K562 (cell line): Measurements from ENCODE around the gene GEMIN5. TPM values are rescaled to one million over a fixed set of nuclear protein-coding genes. Genes with fewer than 3 reads are reported as not detected.
A peak's percentile ranks its signal among the peaks of the same experiment; 100 is the strongest.

Experiments
- ADNP ChIP-seq: fragments of 200-800 bp; sonication (Bioruptor generic); IDR thresholded peaks from 2 replicates; pipeline ENCODE4 v1.6.1; 2016; ENCODE audit warnings: missing genetic modification characterization, missing compliant biosample characterization
- BDP1 ChIP-seq: IDR thresholded peaks from 3 replicates; pipeline ENCODE4 v1.6.1; 2011; ENCODE audit not compliant: insufficient read length, insufficient read depth
- CCNT2 ChIP-seq: IDR thresholded peaks from 2 replicates; pipeline ENCODE4 v1.6.1; 2011; ENCODE audit warnings: borderline replicate concordance, low read depth, mild to moderate bottlenecking, moderate library complexity, mixed read lengths, low read length; ENCODE audit not compliant: insufficient read length; ENCODE audit errors: extremely low read depth
- EP300 ChIP-seq: IDR thresholded peaks from 2 replicates; pipeline ENCODE4 v1.6.1; 2012; ENCODE audit warnings: low read length, improper control_type of control experiment
- ERF ChIP-seq: fragments of 450-650 bp; formaldehyde crosslinking; IDR thresholded peaks from 2 replicates; pipeline ENCODE4 v1.4.0; 2020; ENCODE audit warnings: mild to moderate bottlenecking, mixed read lengths
- HNRNPUL1 ChIP-seq: fragments of 200-400 bp; formaldehyde crosslinking; IDR thresholded peaks from 2 replicates; pipeline ENCODE4 v1.6.1; 2017; ENCODE audit warnings: low read length
- NFIX ChIP-seq: fragments of 250-450 bp; sonication (Bioruptor Pico); IDR thresholded peaks from 2 replicates; pipeline ENCODE4 v1.4.0; 2020; ENCODE audit warnings: low read depth, mild to moderate bottlenecking, moderate library complexity
- PRPF4 ChIP-seq: fragments of 200-400 bp; formaldehyde crosslinking; IDR thresholded peaks from one replicate; pipeline ENCODE4 v1.6.1; 2017; ENCODE audit warnings: low read length, low read depth, mild to moderate bottlenecking; ENCODE audit not compliant: insufficient read depth, poor library complexity, severe bottlenecking
- SIN3B ChIP-seq: fragments of 450-650 bp; IDR thresholded peaks from 2 replicates; pipeline ENCODE4 v1.6.1; 2017; ENCODE audit warnings: low read depth, mild to moderate bottlenecking, moderate library complexity
- SRSF1 ChIP-seq: fragments of 200-400 bp; formaldehyde crosslinking; IDR thresholded peaks from 2 replicates; pipeline ENCODE4 v1.6.1; 2017; ENCODE audit warnings: mild to moderate bottlenecking, low read depth, low read length, moderate library complexity
- TARDBP ChIP-seq: fragments of 450-650 bp; IDR thresholded peaks from 2 replicates; pipeline ENCODE4 v1.6.1; 2016
- ZNF12 ChIP-seq: sonication (generic); formaldehyde crosslinking; IDR thresholded peaks from 2 replicates; pipeline ENCODE4 v1.4.0; 2020; ENCODE audit warnings: mild to moderate bottlenecking, missing genetic modification reagents
- ZNF121 ChIP-seq: sonication (generic); formaldehyde crosslinking; conservative IDR thresholded peaks from 2 replicates; pipeline ENCODE4 v1.8.0; 2022; ENCODE audit warnings: missing genetic modification reagents
- ZNF134 ChIP-seq: fragments of 250-450 bp; sonication (Bioruptor Pico); conservative IDR thresholded peaks from 2 replicates; pipeline ENCODE4 v1.4.0; 2020
- ZNF174 ChIP-seq: fragments of 250-450 bp; sonication (Bioruptor Pico); IDR thresholded peaks from 2 replicates; pipeline ENCODE4 v1.4.0; 2020; ENCODE audit warnings: mild to moderate bottlenecking
- polyA plus RNA-seq, 8 experiments: library from polyadenylated mRNA; depleted of rRNA in 4 of 8; stranded (reverse) in 5 of 8; unstranded in 3 of 8; fragments of >200 nt; fragmentation: Nextera tagmentation in 2 of 8; fragmentation: Illumina TruSeq in 1 of 8; extraction: Ambion mirVana in 2 of 8; extraction: Trizol in 1 of 8; gene quantifications; 2 replicates each; pipeline versions ENCODE4 v1.2.1 to v1.2.3, GENCODE V29; 2011 to 2014; ENCODE audit warnings: inconsistent platforms in 1 of 8, missing spikeins in 1 of 8
- total RNA-seq, 7 experiments: library from RNA; depleted of rRNA in 6 of 7; stranded (reverse); fragments of >200 nt in 6 of 7; fragmentation: Illumina TruSeq in 2 of 7; extraction: Trizol in 2 of 7; gene quantifications; 2 replicates each; pipeline versions ENCODE4 v1.2.1 to v1.2.3, GENCODE V29; 2011 to 2021; ENCODE audit warnings: low replicate concordance in 1 of 7
- TF ChIP-seq, protein P1 (sequence below): fragments of 450-650 bp; IDR thresholded peaks from 2 replicates; pipeline ENCODE4 v1.6.1; 2018; ENCODE audit warnings: mild to moderate bottlenecking, low read depth; ENCODE audit not compliant: partially characterized antibody
- TF ChIP-seq, protein P2 (sequence below): fragments of 450-650 bp; IDR thresholded peaks from one replicate; pipeline ENCODE4 v1.6.1; 2018; ENCODE audit warnings: mild to moderate bottlenecking, moderate library complexity; ENCODE audit not compliant: partially characterized antibody
- TF ChIP-seq, protein P3 (sequence below): fragments of 250-450 bp; sonication (Bioruptor Pico); IDR thresholded peaks from 2 replicates; pipeline ENCODE4 v1.5.0; 2021; ENCODE audit warnings: mild to moderate bottlenecking, borderline replicate concordance
- TF ChIP-seq, protein P4 (sequence below): sonication (generic); formaldehyde crosslinking; IDR thresholded peaks from 2 replicates; pipeline ENCODE4 v1.8.0; 2022; ENCODE audit warnings: mild to moderate bottlenecking, missing genetic modification reagents
- TF ChIP-seq, protein P5 (sequence below), 2 experiments: fragments of 250-450 bp in 1 of 2; fragments of 450-650 bp in 1 of 2; sonication (Bioruptor Pico) in 1 of 2; IDR thresholded peaks; 2 replicates each; pipeline versions ENCODE4 v1.6.1 to v1.8.0; 2016 to 2021; ENCODE audit warnings: mild to moderate bottlenecking in 2 of 2, moderate library complexity in 2 of 2, missing compliant biosample characterization in 1 of 2, missing genetic modification characterization in 1 of 2

Gene GEMIN5
- total and polyA plus RNA-seq, 9 of the 15 experiments (the other 6 are each of a cell fraction or from before 2014, with no cell fraction given) = 10.3 to 48.2 (median 34.7) TPM

DNA sequence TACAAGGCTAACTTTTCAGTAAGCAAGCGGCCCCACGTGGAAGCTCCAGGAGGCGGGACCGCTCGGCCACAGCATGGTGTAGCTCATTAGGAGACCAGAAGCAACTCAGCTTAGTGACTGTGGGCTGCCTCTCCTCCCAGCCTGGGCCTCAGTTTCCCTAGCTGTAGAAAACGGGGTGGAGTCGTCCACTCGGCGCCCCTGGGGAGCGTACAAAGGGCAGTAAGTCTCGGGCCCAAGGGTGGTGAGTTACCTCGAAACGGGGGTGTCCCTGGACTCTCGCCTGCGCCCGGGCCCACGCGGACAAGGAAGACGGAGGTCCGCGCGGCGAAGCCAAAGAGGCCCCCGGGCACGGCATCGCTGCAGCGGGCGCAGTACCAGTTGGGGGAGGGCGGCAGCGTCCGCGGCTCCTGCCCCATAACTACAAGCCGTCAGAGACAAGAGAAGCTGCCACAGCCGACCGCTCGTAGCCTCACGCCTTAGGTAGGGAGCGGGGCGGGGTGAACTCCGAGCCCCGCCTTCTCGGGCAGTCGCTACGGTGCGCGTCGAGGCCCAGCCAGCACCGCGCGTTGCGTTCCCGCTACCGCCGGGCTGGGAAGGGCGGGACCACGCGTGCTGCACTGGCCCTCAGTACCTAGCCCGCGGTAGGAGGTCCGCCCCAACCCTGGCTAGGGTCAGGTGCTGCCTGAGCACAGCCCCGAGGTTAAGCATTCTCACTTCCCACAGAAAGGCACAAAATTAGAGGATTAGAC is at the start of gene GEMIN5 (continued):
- TF ChIP-seq PRPF4 (no peak), ZNF134 (CRISPR knock-in tag) (no peak), ZNF12 (CRISPR knock-in tag) (no peak), HNRNPUL1 (no peak), CCNT2 (peak; percentile 83), NFIX (CRISPR knock-in tag) (no peak), ZNF121 (CRISPR knock-in tag) (no peak), SRSF1 (no peak), TARDBP (no peak), ADNP (tag) (no peak), SIN3B (peak; percentile 41; the same call in 1 of the 2 replicates), BDP1 (no peak), ERF (CRISPR knock-in tag) (no peak), EP300 (peak; percentile 13; the same call in 1 of the 2 replicates), ZNF174 (CRISPR knock-in tag) (no peak)
- TF ChIP-seq, protein P1, sequence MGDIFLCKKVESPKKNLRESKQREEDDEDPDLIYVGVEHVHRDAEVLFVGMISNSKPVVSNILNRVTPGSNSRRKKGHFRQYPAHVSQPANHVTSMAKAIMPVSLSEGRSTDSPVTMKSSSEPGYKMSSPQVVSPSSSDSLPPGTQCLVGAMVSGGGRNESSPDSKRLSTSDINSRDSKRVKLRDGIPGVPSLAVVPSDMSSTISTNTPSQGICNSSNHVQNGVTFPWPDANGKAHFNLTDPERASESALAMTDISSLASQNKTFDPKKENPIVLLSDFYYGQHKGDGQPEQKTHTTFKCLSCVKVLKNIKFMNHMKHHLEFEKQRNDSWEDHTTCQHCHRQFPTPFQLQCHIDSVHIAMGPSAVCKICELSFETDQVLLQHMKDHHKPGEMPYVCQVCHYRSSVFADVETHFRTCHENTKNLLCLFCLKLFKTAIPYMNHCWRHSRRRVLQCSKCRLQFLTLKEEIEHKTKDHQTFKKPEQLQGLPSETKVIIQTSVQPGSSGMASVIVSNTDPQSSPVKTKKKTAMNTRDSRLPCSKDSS = no peak
- TF ChIP-seq, protein P2, sequence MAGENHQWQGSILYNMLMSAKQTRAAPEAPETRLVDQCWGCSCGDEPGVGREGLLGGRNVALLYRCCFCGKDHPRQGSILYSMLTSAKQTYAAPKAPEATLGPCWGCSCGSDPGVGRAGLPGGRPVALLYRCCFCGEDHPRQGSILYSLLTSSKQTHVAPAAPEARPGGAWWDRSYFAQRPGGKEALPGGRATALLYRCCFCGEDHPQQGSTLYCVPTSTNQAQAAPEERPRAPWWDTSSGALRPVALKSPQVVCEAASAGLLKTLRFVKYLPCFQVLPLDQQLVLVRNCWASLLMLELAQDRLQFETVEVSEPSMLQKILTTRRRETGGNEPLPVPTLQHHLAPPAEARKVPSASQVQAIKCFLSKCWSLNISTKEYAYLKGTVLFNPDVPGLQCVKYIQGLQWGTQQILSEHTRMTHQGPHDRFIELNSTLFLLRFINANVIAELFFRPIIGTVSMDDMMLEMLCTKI = no peak
- TF ChIP-seq, protein P3, sequence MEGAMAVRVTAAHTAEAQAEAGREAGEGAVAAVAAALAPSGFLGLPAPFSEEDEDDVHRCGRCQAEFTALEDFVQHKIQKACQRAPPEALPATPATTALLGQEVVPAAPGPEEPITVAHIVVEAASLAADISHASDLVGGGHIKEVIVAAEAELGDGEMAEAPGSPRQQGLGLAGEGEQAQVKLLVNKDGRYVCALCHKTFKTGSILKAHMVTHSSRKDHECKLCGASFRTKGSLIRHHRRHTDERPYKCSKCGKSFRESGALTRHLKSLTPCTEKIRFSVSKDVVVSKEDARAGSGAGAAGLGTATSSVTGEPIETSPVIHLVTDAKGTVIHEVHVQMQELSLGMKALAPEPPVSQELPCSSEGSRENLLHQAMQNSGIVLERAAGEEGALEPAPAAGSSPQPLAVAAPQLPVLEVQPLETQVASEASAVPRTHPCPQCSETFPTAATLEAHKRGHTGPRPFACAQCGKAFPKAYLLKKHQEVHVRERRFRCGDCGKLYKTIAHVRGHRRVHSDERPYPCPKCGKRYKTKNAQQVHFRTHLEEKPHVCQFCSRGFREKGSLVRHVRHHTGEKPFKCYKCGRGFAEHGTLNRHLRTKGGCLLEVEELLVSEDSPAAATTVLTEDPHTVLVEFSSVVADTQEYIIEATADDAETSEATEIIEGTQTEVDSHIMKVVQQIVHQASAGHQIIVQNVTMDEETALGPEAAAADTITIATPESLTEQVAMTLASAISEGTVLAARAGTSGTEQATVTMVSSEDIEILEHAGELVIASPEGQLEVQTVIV (CRISPR knock-in tag) = no peak
- TF ChIP-seq, protein P4, sequence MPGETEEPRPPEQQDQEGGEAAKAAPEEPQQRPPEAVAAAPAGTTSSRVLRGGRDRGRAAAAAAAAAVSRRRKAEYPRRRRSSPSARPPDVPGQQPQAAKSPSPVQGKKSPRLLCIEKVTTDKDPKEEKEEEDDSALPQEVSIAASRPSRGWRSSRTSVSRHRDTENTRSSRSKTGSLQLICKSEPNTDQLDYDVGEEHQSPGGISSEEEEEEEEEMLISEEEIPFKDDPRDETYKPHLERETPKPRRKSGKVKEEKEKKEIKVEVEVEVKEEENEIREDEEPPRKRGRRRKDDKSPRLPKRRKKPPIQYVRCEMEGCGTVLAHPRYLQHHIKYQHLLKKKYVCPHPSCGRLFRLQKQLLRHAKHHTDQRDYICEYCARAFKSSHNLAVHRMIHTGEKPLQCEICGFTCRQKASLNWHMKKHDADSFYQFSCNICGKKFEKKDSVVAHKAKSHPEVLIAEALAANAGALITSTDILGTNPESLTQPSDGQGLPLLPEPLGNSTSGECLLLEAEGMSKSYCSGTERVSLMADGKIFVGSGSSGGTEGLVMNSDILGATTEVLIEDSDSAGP = no peak
- TF ChIP-seq, protein P5, sequence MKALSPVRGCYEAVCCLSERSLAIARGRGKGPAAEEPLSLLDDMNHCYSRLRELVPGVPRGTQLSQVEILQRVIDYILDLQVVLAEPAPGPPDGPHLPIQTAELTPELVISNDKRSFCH (CRISPR knock-in tag; IDR thresholded peaks at IDR 0.05) = no peak
- TF ChIP-seq, protein P5 (tag; IDR thresholded peaks at IDR 0.05) = no peak
